ENCODE data around the gene AP4S1. TPM values are rescaled to one million over a fixed set of nuclear protein-coding genes. Genes with fewer than 3 reads are reported as not detected.
"Not testable (repeated sequence)": the region's sequence is repeated elsewhere in the genome, so short reads cannot be mapped to it uniquely, and the experiment has no call there.

Gene AP4S1
- total RNA-seq, 1 experiment from 2014 or later, result 3.3 TPM

- H3K27me3 ChIP-seq (ENCODE audit: control insufficient read depth, insufficient read depth, low read length); H3K27ac ChIP-seq (ENCODE audit: low read length); intact Hi-C loops (cut with micrococcal nuclease; ENCODE audit: unreplicated experiment); in situ Hi-C loops (cut with HindIII; ENCODE audit: low pct_unique_long_range_greater_than_20kb, low sequenced_read_pairs); DNase-seq (ENCODE audit: low read depth, low spot score); CTCF ChIA-PET; POLR2A ChIA-PET; BruUV-seq (replicated peaks); ATAC-seq; H3K9me3 ChIP-seq (ENCODE audit: control insufficient read depth, insufficient read depth, low read depth, low read length); H3K36me3 ChIP-seq (ENCODE audit: control insufficient read depth, insufficient read depth, low read length); H3K4me3 ChIP-seq (ENCODE audit: low read depth in 2 of 2, low read length in 2 of 2): not testable (repeated sequence)
- H3K4me1 ChIP-seq (ENCODE audit: control insufficient read depth, insufficient read depth, low read length), result peaks cover 12% of the 10 kb centered on the region
These were observed 70.4 kb downstream of the AP4S1 start for GRCh38 chr14:31095817-31096216.

- H3K27me3 ChIP-seq (ENCODE audit: control insufficient read depth, insufficient read depth, low read length), result no peaks in the 10 kb centered on the region
- BruUV-seq (replicated peaks), result no TSS peak
- H3K4me1 ChIP-seq (ENCODE audit: control insufficient read depth, insufficient read depth, low read length), result peaks cover 8% of the 10 kb centered on the region
- in situ Hi-C loops (cut with HindIII; ENCODE audit: low pct_unique_long_range_greater_than_20kb, low sequenced_read_pairs) (no loop called here), intact Hi-C loops (cut with micrococcal nuclease; ENCODE audit: unreplicated experiment) (no loop called here)
- no peaks in the 10 kb centered on the region for H3K9me3 ChIP-seq (ENCODE audit: control insufficient read depth, insufficient read depth, low read depth, low read length)
- ChIA-PET CTCF (no interaction called here), POLR2A (no interaction called here)
- peaks cover 6% of the 10 kb centered on the region; the same call in 1 of the 2 replicates for H3K36me3 ChIP-seq (ENCODE audit: control insufficient read depth, insufficient read depth, low read length)
- DNase-seq (ENCODE audit: low read depth, low spot score) (no peak), ATAC-seq (no peak)
- H3K4me3 ChIP-seq (ENCODE audit: low read depth in 2 of 2, low read length in 2 of 2), result no peak overlapping the region
- no peak overlapping the region; the same call in 1 of the 2 replicates for H3K27ac ChIP-seq (ENCODE audit: low read length)
- no peak for TF ChIP-seq POLR2AphosphoS5 (IDR thresholded peaks at IDR 0.05; ENCODE audit: low read depth, low read length)
- no peak for TF ChIP-seq TCF7L2 (IDR thresholded peaks at IDR 0.05; ENCODE audit: low read depth, low read length)
- TF ChIP-seq SIN3A (IDR thresholded peaks at IDR 0.05; ENCODE audit: borderline replicate concordance, insufficient read depth, low read depth, low read length), result no peak
- no peak for TF ChIP-seq CTCF (IDR thresholded peaks at IDR 0.05)
- TF ChIP-seq REST (IDR thresholded peaks at IDR 0.05; ENCODE audit: insufficient read depth in 1 of 2, low read depth in 2 of 2, low read length in 1 of 2), result no peak
These were observed 70.8 kb downstream of the AP4S1 start for GRCh38 chr14:31096255-31096654.

- no peak overlapping the region for H3K4me3 ChIP-seq (ENCODE audit: low read depth in 2 of 2, low read length in 2 of 2)
- ATAC-seq (no peak), DNase-seq (ENCODE audit: low read depth, low spot score) (no peak)
- in situ Hi-C loops (cut with HindIII; ENCODE audit: low pct_unique_long_range_greater_than_20kb, low sequenced_read_pairs), result no loop called here
- no peak overlapping the region for H3K27ac ChIP-seq (ENCODE audit: low read length)
- TF ChIP-seq REST (IDR thresholded peaks at IDR 0.05; ENCODE audit: insufficient read depth in 1 of 2, low read depth in 2 of 2, low read length in 1 of 2) (no peak), POLR2AphosphoS5 (IDR thresholded peaks at IDR 0.05; ENCODE audit: low read depth, low read length) (no peak), TCF7L2 (IDR thresholded peaks at IDR 0.05; ENCODE audit: low read depth, low read length) (no peak), SIN3A (IDR thresholded peaks at IDR 0.05; ENCODE audit: borderline replicate concordance, insufficient read depth, low read depth, low read length) (no peak), CTCF (IDR thresholded peaks at IDR 0.05) (no peak)
- ChIA-PET POLR2A (no interaction called here), CTCF (no interaction called here)
- no TSS peak for BruUV-seq (replicated peaks)
- H3K4me1 ChIP-seq (ENCODE audit: control insufficient read depth, insufficient read depth, low read length), result peaks cover 2% of the 10 kb centered on the region
- peaks cover 10% of the 10 kb centered on the region for H3K36me3 ChIP-seq (ENCODE audit: control insufficient read depth, insufficient read depth, low read length)
- H3K9me3 ChIP-seq (ENCODE audit: control insufficient read depth, insufficient read depth, low read depth, low read length), result no peaks in the 10 kb centered on the region
- H3K27me3 ChIP-seq (ENCODE audit: control insufficient read depth, insufficient read depth, low read length), result no peaks in the 10 kb centered on the region
- intact Hi-C loops (cut with micrococcal nuclease; ENCODE audit: unreplicated experiment), result no loop called here
These were observed 71.6 kb downstream of the AP4S1 start for GRCh38 chr14:31097081-31097480.

Data from Panc1 (cell line).